GM21786 (cell line): Measurements from ENCODE around the gene ELMOD3.
"Not testable (repeated sequence)": the region's sequence is repeated elsewhere in the genome, so short reads cannot be mapped to it uniquely, and the experiment has no call there.

Experiments
- ATAC-seq: cut with Tn5 transposase; IDR thresholded peaks from one replicate; pipeline ENCODE4 v1.9.1; 2021; ENCODE audit not compliant: unreplicated experiment

Gene ELMOD3

DNA sequence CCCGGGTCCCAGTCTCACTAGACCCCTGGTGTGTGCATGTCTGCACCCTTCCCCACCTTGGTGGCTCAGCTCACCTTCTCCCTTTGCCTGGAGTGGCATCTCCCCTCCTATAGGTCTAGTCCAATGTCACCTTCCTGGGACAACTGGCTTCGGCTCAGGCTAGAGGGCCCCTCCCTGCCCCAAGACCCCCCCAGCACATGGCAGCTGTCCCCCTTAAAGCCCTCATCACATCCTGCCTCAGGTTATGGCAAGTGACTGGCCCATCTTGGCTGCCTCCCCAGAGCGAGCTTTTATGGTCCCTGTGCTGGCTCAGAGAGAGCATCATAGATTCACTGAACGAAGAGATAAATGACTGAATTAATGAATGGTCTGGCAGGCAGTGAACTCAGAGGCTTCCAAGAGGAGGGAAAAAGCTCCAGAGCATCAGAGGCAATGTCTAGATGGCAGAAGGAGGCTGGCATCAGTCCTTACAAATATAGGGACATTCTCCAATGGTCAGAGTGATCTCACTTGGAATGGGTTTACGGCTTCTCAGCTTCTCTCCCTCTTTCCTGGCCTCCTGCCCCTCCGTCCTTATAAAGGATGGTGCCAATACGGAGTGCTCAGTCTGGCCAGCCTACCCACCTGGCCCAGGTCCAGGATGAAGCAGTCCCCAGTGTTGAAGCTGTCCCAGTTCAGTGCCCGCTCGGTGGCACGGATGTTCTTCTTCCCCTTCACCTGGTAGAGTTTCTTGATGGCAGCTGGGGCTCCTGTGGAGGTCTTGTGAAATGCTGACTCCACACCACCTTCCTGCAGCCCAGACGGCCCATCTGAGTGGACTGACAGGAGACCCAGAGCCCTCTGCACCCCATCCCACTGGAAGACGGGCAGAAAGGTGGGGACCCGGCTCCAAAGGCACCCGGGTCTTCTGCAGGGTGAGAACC, 46.2 kb downstream of the ELMOD3 start:
- ATAC-seq, result no peak

- no peak for ATAC-seq
These were observed 46.9 kb downstream of the ELMOD3 start for GRCh38 chr2:85401464-85401805.

GRCh38 chr2:85401844-85402243, 47.3 kb downstream of the ELMOD3 start:
- no peak for ATAC-seq

DNA sequence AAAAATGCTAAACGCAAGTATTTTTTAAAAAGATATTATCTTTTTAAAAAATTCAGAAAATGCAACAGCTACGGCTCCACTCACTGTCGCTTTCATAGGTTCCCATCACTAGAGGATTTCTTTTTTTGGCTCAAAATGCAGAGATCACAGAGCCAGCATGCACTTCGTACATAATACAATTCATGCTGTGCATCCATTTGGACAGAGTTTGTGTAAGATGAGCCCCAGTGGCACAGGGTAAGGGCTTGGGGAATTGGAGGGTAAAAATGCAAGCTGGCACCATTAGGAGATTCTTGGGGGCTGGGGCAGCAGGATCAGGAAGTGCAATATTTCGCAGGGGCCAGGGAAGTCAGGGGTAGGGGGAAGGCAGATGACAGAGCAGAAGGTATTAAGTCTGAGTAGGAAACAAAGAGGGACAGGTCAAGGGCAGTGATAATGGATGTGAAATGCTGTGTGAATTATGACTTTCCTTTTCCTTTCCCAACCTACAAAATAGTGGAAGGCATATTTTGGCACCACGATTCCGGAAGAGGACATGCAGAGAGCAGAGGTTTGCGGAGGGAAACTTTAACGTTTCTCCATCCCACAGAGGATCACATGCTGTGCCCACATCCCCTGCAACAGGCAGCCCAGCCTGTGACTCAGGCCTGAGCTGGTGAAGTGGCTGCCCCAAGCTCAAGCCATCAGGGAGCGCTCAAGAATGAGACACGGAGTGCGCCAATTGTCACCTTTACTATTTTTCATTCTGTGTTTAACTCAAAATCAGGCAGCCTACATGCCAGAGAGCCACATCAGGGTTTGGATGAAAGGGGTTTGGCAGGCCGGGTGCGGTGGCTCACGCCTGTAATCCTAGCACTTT, 50.9 kb downstream of the ELMOD3 start:
- peak; percentile 42 for ATAC-seq

DNA sequence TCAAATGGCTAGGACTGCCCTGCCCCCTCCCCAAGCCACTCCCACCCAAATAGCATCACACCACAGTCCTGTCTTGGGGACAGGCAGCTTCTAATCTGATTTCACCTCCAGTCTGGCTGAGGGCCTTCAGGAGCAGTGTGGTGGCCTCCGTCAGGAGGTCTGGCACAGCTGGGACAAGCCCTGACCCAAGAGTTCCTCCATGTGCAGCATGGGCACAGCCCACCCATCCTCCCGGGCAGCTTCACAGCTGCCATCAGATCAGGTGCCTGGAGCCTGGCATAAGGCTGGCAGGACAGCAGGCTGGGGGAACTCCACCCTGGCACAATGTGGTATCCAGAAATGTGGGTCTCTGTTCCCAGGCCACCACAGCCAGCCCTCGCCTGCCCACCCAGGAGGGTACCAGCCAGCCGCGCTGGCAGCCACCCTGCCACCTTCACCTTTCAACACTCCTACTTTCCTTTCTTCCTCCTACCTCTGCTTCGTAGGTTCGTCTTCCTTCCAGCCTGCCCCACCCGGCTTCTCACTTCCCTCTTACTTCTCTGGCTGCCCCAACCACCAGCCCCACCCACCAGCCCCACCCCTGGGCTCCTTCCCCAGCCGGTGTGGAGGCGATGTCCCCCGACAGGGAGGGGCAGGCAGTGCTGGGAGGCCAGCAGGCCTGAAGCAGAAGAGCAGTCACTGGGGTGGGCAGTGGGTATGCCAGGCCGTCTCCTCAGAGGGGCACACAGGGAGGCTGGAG, 55.4 kb downstream of the ELMOD3 start, which contains the start of gene CAPG:
CAPG (minus strand) TSS at position 522 of the 739 bp plus-strand sequence. CDS start 8,221 bp downstream, outside the sequence.
- ATAC-seq, result peak; percentile 66

- ATAC-seq, result peak; percentile 5
These were observed 56.2 kb downstream of the ELMOD3 start for GRCh38 chr2:85410584-85411404.

GRCh38 chr2:85411405-85411748, 56.8 kb downstream of the ELMOD3 start:
- ATAC-seq, result no peak

- ATAC-seq, result no peak
These were observed 59.2 kb downstream of the ELMOD3 start for GRCh38 chr2:85413592-85414420.

DNA sequence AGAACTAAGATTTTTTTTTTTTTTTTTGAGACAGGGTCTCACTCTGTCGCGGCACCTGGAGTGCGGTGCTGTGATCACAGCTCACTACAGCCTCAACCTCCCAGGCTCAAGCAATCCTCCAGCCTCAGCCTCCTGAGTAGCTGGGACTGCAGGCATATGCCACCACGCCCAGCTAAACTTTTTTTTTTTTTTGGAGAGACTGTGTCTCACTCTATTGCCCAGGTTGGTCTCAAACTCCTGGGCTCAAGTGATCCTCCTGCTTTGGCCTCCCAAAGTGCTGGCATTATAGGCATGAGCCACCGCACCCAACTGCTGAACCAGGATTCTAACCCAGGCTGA, 59.8 kb downstream of the ELMOD3 start:
- not testable (repeated sequence) for ATAC-seq

GRCh38 chr2:85414761-85415553, 60.4 kb downstream of the ELMOD3 start:
- no peak for ATAC-seq

DNA sequence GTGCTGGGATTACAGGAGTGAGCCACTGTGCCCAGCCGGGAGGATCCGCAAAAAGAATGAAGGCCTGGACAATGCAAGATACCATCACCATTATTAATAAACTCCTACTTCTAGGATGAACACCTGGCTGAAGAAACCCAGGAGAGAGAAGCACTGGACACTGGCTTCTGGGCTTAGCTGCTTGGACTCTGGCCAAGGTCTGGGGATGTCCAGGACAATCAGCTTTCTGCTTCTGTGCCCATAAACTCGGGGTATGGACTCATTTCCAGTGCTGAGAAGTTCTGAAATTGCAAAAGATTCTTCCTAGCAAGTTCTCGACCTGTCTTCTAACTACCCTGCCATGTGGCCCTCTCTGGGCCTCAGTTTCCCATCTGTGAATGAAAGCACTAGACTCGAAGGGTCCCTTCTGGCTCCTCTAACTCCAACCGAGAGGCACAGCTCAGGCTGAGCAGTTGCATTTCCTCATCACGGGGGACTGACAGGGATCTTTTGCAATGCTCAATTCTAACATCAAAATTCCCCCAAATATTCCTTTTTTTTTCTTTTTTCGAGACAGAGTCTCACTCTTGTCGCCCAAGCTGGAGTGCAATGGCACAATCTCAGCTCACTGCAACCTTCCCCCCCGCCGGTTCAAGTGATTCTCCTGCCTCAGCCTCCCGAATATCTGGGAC, 61.5 kb downstream of the ELMOD3 start:
- no peak for ATAC-seq

DNA sequence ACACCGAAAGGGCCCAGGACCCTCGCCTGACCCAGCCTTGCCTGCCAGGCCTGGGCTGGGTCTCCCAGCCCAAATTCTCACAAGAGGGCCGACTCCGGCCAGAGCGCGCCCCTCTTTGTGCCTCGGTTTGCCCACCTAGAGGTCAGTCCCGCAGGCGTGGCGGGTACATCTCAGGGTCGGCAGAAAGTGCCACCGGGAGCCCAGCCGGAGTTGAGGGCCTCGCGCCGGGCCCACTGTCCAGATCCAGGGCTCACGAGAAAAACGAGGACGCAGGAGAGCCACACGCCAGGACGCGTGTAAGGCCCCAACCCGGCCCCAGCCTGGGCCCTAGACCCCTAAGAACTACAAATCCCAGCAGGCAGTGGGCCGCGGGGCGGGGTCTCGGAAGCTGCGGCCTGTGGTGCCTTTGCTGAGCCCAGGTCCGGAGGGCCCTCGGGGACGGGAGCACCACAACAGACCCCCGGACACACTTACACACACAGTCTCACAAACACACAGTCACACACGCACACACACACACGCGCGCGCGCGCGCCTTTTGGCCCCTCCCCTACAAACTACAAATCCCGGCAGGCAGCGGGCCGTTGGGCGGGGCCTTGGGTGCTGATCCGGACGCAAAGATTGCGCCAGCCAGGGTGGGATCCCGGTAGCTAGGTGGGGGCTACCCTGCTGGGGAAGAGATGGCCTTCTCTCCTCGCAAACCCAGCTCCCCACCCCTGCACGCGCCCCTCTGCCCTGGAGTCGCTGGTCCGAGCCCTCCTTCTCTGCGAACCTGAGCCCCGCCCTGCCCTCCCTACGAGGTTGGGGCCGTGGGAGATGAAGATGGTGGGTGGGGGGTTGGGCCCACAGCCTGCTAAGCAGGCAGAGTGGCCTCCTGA, 63.8 kb downstream of the ELMOD3 start, which contains the start of gene SH2D6:
SH2D6 (plus strand) TSS at position 583 of the 877 bp plus-strand sequence. CDS start 10,752 bp downstream, outside the sequence.
- ATAC-seq, result peak; percentile 75

- no peak for ATAC-seq
These were observed 64.6 kb downstream of the ELMOD3 start for GRCh38 chr2:85419009-85419675.

- ATAC-seq, result peak; percentile 60
These were observed 66.1 kb downstream of the ELMOD3 start for GRCh38 chr2:85420536-85421259.

- ATAC-seq, result no peak
These were observed 66.9 kb downstream of the ELMOD3 start for GRCh38 chr2:85421260-85422071.
